GM12891 (cell line): ENCODE data around the gene SEC14L3.

Source experiments
- POLR2A ChIP-seq: IDR thresholded peaks from 2 replicates; pipeline ENCODE4 v1.6.1; 2011; ENCODE audit warnings: low read depth, low read length, control low read depth
- POLR2AphosphoS5 ChIP-seq: IDR thresholded peaks from 2 replicates; pipeline ENCODE4 v1.6.1; 2011; ENCODE audit warnings: low read depth, low read length, control low read depth
- POU2F2 ChIP-seq: IDR thresholded peaks from 2 replicates; pipeline ENCODE4 v1.6.1; 2011; ENCODE audit warnings: low read depth, mild to moderate bottlenecking, control low read depth, low read length, moderate library complexity
- TAF1 ChIP-seq: IDR thresholded peaks from 2 replicates; pipeline ENCODE4 v1.6.1; 2011; ENCODE audit warnings: low read depth, low read length, control low read depth

- TF ChIP-seq POLR2A (no peak), POLR2AphosphoS5 (no peak), TAF1 (no peak), POU2F2 (no peak)
These were observed 39.3 kb upstream of the SEC14L3 start for GRCh38 chr22:30511109-30511508.
